ENCODE results near the gene TPO.

TPO gene

DNA sequence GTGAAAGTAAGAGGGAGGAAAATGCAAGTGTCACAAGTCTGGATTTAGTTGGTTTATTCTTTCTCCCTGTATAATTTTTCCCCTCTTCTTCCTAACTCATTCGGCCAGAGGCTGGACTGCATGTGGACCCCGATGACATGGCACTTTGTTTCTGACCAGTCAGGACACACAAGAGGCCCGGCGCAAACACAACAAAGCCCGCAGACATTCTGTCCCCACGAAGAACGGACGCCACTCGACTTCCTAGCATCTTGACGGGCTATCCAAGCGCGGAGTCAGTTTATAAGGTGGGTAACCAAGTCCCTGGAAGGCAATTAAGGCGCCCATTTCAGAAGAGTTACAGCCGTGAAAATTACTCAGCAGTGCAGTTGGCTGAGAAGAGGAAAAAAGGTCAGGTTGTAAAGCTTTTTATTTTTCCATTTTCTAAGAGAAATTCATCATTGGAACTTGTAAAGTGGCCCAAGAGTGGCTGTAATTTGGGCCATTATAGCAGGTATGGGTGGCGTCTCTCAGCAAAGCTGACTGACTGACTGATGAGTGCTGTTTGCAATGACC is at the start of gene TPO:
TSS of gene TPO (plus strand) at position 308 of the 555 bp plus-strand sequence. CDS start 946 bp downstream, outside the sequence.
- H3K4me3 ChIP-seq (ENCODE audit: low read length), result no peak within 1 kb of the TSS
- DNase-seq (ENCODE audit: low read depth), result no peak
- TF ChIP-seq, protein P1, sequence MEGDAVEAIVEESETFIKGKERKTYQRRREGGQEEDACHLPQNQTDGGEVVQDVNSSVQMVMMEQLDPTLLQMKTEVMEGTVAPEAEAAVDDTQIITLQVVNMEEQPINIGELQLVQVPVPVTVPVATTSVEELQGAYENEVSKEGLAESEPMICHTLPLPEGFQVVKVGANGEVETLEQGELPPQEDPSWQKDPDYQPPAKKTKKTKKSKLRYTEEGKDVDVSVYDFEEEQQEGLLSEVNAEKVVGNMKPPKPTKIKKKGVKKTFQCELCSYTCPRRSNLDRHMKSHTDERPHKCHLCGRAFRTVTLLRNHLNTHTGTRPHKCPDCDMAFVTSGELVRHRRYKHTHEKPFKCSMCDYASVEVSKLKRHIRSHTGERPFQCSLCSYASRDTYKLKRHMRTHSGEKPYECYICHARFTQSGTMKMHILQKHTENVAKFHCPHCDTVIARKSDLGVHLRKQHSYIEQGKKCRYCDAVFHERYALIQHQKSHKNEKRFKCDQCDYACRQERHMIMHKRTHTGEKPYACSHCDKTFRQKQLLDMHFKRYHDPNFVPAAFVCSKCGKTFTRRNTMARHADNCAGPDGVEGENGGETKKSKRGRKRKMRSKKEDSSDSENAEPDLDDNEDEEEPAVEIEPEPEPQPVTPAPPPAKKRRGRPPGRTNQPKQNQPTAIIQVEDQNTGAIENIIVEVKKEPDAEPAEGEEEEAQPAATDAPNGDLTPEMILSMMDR (conservative IDR thresholded peaks at IDR 0.05; ENCODE audit: low read depth, low read length), result no peak

DNA sequence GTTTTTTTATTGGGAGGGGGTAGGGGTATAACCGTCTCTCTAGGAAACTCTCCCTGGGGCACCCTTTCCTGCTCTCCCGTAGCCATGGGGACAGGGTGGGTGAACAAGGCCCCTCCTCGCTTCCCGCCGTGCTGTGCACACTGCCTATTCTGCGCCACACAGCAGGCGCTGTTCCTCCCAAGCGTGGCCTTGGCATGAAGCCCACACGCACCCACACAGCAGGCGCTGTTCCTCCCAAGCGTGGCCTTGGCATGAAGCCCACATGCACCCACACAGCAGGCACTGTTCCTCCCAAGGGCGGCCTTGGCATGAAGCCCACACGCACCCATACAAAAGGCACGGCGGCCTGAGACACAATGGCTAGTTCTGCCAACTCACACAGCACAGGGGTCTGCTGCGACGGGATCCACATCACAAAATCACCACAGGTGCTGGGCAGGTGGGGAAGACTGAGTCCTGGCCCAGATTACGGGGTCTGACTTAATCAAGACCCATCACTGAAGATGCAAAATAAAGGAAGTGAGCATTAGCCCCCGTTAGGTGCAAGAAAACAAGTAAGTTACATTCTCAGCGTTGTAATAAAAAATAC is 46.6 kb upstream of the TPO start:
- no peak for DNase-seq (ENCODE audit: low read depth)
- TF ChIP-seq, protein P1 (conservative IDR thresholded peaks at IDR 0.05; ENCODE audit: low read depth, low read length), result no peak
- no peak overlapping the region for H3K4me3 ChIP-seq (ENCODE audit: low read length)

DNA sequence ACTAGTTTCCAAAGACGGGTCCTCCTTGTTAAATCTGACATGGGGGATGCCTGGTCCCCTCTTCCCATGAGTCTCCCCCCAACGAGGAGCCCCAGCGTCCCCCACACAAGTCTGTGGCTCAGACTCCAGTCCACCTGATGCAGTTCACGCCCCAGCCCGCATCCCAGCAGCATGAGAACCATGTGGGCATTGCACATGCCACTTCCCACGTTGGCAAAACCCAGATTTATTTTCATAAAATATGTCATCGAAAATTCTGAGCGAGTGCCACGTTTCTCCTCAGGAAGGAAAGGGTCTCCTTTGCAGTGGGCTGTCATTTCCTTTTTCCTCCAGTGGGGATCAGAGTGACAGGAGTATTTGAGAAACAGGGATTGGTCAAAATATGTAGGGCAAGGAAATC is 45.7 kb upstream of the TPO start:
- H3K4me3 ChIP-seq (ENCODE audit: low read length), result no peak overlapping the region
- TF ChIP-seq, protein P1 (conservative IDR thresholded peaks at IDR 0.05; ENCODE audit: low read depth, low read length), result no peak
- no peak for DNase-seq (ENCODE audit: low read depth)

DNA sequence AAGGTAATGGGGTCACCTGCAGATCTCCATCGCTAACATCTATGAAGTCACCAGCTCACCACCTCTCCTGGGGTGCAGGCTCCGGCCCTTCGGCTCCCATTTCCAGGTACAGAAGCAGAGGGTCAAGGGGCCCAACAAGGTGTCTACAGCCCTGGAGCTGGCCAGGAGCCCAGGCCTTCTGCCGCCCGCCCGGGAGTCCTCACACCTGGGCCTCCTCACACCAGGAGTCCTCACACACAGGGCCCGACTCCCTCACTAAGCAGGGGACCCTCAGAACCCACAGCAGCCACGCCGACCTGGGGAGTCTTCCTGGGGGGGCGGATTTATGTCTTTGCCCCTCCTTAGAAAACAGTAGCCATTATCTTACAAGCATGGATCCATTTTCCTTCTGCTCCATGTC is 43.4 kb upstream of the TPO start:
- TF ChIP-seq, protein P1 (conservative IDR thresholded peaks at IDR 0.05; ENCODE audit: low read depth, low read length), result no peak
- DNase-seq (ENCODE audit: low read depth), result no peak
- no peak overlapping the region for H3K4me3 ChIP-seq (ENCODE audit: low read length)

DNA sequence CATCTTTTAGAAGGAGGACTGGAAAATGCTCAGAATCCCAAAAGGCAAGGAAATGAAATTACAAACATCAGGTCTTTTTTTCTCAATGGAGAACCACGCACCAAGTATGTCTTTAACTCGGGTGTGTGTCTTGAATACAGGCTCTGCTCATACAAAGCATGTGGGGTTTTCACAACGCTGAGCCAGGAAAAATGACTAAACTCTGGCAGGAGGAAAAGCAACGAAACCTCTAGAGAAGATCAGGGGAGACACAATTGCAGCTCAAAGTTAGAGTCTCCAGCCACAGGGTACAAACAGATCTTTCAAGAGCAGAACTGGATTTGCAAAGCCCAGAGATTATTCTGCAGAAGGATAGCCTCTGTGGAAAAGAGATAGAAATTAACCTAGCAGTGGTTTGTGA is 42.8 kb upstream of the TPO start:
- TF ChIP-seq, protein P1 (conservative IDR thresholded peaks at IDR 0.05; ENCODE audit: low read depth, low read length), result no peak
- no peak overlapping the region for H3K4me3 ChIP-seq (ENCODE audit: low read length)
- no peak for DNase-seq (ENCODE audit: low read depth)

DNA sequence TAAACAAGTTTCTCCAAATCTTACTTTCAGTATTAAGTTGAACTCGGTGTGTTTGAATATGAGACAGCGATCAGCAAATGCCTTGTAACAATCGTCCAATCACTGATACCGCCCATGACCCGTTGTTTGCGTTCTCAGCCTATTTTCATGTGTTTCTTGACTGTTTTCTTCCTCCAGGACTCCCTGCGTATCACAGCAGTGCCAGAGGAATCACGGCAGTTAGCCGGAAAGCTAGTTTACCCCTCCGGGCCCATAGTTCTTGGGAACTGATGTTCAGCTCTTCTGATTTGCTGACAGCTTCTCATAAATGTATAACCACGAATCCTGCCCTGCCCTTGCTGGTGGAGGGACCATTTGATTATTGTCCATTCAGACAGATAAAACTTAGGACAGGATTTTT is 42.2 kb upstream of the TPO start:
- TF ChIP-seq, protein P1 (conservative IDR thresholded peaks at IDR 0.05; ENCODE audit: low read depth, low read length), result no peak
- DNase-seq (ENCODE audit: low read depth), result no peak
- no peak overlapping the region for H3K4me3 ChIP-seq (ENCODE audit: low read length)

DNA sequence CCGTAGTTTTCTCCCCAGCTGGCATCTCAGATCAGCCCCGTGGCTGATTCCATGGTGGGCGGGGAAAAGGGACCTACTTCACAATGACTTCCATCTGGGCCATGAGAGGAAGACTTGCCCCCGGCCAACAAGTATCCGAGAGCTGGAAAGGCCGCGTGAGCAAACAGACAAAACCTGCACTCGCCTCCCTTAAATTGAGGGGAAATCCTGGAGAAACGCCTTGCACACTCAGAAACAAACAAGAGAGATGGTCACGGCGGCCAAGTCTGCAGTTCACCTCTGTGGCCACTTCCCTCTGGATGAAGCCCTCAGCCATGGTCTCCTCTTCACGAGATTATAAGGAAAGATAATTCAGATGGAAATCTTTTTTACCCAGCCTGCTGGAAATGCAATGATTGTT is 39.4 kb upstream of the TPO start:
- DNase-seq (ENCODE audit: low read depth), result no peak
- TF ChIP-seq, protein P1 (conservative IDR thresholded peaks at IDR 0.05; ENCODE audit: low read depth, low read length), result no peak
- no peak overlapping the region for H3K4me3 ChIP-seq (ENCODE audit: low read length)
